ENCODE data around the gene CYB561D1.
"Not testable (repeated sequence)": the region's sequence is repeated elsewhere in the genome, so short reads cannot be mapped to it uniquely, and the experiment has no call there.

Gene CYB561D1

DNA sequence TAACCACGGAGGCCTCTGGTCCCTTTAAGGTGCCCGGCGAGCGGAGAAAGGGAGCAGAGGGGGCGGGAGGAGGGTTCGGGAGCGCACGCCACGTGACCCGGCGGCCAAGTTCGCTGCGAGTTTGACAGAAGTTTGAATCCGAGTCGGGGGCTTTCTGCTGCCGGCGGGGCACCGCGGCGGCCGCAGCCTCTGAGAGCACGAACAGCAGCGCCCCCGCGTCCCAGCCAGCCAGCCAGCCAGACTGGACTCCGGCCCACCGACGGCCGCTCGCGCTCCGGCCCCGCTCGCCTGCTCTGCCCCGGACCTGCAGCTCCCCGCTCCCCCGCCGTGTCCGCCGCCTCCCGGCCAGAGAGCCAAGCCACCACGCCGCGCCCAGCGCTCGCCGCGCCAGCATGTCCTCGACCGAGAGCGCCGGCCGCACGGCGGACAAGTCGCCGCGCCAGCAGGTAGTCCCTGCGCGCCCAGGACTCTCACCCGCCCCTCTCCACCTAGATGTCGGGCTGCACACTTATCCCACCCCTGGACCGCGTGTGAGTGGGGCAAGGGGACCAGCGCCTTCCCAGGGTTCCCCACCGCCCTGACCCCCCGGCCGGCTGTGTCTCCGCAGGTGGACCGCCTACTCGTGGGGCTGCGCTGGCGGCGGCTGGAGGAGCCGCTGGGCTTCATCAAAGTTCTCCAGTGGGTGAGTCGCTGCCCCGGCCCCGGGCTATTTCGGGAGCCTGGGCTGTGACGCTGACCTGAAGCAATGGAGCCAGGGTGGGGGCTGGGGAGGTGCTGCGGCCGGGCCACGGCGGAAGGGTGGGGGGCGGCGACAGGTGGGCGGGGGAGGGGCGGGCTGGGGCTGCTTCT is 27.2 kb upstream of the CYB561D1 start, which contains the start of gene SYPL2:
Gene SYPL2 (plus strand): TSS at position 95 of the 849 bp plus-strand sequence. CDS start 298 bp downstream, at position 393.
- TF ChIP-seq, protein P1, sequence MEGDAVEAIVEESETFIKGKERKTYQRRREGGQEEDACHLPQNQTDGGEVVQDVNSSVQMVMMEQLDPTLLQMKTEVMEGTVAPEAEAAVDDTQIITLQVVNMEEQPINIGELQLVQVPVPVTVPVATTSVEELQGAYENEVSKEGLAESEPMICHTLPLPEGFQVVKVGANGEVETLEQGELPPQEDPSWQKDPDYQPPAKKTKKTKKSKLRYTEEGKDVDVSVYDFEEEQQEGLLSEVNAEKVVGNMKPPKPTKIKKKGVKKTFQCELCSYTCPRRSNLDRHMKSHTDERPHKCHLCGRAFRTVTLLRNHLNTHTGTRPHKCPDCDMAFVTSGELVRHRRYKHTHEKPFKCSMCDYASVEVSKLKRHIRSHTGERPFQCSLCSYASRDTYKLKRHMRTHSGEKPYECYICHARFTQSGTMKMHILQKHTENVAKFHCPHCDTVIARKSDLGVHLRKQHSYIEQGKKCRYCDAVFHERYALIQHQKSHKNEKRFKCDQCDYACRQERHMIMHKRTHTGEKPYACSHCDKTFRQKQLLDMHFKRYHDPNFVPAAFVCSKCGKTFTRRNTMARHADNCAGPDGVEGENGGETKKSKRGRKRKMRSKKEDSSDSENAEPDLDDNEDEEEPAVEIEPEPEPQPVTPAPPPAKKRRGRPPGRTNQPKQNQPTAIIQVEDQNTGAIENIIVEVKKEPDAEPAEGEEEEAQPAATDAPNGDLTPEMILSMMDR (IDR thresholded peaks at IDR 0.05; ENCODE audit: extremely low read depth, missing control alignments): no peak
- peak; percentile 49 for DNase-seq (ENCODE audit: low spot score)

DNA sequence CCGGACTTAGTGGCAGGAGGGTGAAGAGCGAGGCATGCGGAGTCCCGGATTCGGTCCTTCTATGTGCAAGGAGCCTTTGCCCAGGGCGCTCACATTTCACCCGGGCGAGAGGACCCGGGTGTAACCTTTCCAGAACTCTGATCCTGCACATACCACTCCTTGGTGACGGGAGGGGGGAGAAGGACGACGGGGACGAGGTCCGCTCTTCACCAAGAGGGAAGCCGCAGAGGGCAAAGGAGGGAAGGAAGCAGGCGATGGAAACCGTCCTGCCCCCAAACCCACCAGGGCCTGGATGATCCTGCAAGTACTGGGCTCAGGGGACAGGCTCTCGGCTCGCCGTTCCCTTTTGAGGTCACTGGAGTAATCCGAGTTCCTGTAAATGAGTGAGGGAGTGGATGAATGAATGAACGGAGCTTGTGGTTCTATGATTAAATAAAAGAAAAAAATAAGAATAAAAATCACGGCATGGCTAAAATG is 26.6 kb upstream of the CYB561D1 start:
- DNase-seq (ENCODE audit: low spot score): no peak
- TF ChIP-seq, protein P1 (IDR thresholded peaks at IDR 0.05; ENCODE audit: extremely low read depth, missing control alignments): no peak

DNA sequence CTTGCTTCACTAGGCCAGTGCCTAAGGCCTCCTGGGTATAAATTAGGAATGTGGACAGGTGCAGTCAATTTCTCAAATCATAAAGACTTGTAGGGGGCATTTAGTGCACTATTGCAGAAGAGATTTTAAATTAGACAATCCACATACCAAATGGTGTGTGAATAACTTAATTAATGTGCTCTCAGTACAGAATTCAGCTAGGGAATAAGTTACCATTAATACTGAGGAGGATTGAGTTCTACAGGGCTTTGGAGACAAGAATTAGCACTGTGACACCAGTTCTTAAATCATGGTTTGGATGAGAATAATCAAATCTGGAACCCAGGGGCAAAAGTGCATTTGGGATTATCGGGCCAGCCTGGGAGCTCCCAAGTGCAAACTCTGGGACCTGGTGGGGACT is 25.8 kb upstream of the CYB561D1 start:
- TF ChIP-seq, protein P1 (IDR thresholded peaks at IDR 0.05; ENCODE audit: extremely low read depth, missing control alignments): no peak
- no peak for DNase-seq (ENCODE audit: low spot score)

DNA sequence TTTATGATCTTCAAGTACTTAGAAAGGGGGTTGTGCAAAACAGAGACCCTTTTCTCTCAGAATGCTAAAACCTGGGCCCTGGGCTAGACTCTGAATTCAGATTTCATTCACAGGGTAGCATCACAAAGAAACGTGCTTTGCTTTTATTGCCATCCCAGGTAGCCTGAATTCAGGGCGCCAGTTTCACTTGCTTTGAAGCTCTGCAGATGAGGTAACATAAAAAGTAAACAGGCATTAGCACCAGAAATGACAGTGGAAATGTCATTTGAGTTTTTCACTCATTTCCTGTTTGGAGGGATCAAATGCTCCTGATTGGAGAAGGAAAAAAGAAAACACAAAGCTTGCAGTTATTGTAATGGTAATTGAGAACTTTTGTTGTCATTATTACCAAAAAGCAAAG is 25.0 kb upstream of the CYB561D1 start:
- DNase-seq (ENCODE audit: low spot score): no peak
- TF ChIP-seq, protein P1 (IDR thresholded peaks at IDR 0.05; ENCODE audit: extremely low read depth, missing control alignments): no peak

DNA sequence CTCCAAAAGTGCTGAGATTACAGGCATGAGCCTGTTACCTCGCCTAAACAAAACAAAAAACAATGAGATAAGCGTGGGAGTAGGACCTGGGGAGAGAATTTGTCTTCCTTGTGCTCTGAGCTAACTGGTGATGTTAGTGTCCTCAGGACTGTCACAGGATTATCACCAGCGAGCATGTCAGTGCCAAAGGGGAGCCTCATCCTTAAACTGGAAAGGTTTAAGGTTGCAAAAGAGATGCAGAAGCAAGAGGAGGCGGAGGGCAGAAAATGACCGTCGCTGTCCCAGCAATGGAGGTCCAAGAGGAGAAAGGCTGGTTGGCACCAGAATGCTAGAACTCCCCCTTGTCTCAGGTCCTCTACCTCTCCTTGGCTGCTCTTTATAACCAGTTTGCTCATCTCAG is 23.6 kb upstream of the CYB561D1 start:
- peak; percentile 8 for DNase-seq (ENCODE audit: low spot score)
- TF ChIP-seq, protein P1 (IDR thresholded peaks at IDR 0.05; ENCODE audit: extremely low read depth, missing control alignments): no peak

DNA sequence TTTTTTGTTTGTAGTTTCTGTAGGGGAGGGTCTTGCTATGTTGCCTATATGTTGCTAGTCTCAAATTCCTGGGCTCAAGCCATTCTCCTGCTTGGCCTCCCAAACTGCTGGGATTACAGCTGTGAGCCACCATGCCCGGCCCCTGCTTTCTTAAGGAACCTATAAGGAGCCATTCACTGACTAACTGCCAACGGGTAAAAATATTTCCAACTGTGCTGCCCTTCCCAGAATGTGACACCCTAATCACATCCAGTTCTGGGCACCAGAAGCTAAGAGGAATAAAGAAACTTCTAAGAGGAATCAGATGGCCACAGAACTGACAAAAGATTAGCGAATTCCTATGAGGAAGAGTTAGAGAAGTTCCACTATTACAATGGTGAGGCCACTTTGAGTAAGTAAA is 21.1 kb upstream of the CYB561D1 start:
- TF ChIP-seq, protein P1 (IDR thresholded peaks at IDR 0.05; ENCODE audit: extremely low read depth, missing control alignments): no peak
- DNase-seq (ENCODE audit: low spot score): no peak

DNA sequence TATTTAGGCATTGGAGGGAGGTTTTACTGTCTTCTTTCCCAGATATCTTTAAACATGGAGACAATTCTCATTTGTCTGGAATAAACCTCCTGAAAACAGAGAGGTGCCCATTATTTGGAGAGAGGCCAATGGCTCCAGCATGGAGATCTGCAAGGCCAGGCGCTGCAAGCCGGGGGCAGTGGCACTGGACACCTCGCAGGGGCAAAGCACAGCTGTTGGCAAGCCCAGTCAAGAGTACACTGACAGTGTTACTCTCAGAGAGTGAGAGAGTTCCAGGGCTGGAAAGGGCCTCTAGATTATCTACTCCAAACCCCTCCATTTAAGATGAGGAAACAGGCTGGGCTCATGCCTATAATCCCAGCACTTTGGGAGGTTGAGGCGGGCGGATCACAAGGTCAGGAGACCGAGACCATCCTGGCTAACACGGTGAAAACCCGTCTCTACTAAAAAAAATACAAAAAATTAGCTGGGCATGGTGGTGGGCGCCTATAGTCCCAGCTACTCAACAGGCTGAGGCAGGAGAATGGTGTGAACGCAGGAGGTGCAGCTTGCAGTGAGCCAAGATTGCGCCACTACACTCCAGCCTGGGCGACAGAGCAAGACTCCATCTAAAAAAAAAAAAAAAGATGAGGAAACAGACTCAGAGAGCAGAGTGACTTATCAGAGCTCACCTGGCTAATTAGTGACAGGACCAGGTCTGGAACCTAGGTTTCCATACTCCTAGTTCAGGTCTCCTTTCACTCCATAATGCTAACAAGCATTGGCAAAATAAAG is 20.4 kb upstream of the CYB561D1 start:
- not testable (repeated sequence) for DNase-seq (ENCODE audit: low spot score)

Data from GM20000 (cell line).